K562 (cell line): ENCODE measurements around the gene ZNF586. TPM values are rescaled to one million over a fixed set of nuclear protein-coding genes. Genes with fewer than 3 reads are reported as not detected.

Experiments
- BRD9 ChIP-seq: fragments of 450-650 bp; IDR thresholded peaks from 2 replicates; pipeline ENCODE4 v1.6.1; 2018; ENCODE audit warnings: low read depth; ENCODE audit not compliant: partially characterized antibody
- CBX5 ChIP-seq: IDR thresholded peaks from 2 replicates; pipeline ENCODE4 v1.6.1; 2014; ENCODE audit warnings: low read depth, borderline replicate concordance
- CBX8 ChIP-seq: fragments of 200-600 bp; sonication (generic); IDR thresholded peaks from 2 replicates; pipeline ENCODE4 v1.6.1; 2012; ENCODE audit warnings: borderline replicate concordance, mixed run types, low read depth, mild to moderate bottlenecking, moderate library complexity, mixed read lengths, low read length, control low read depth, inconsistent platforms; ENCODE audit not compliant: poor library complexity, severe bottlenecking; ENCODE audit errors: extremely low read depth
- FOXK2 ChIP-seq, 2 experiments: fragments of 450-650 bp; IDR thresholded peaks in 1 of 2; conservative IDR thresholded peaks in 1 of 2; 2 replicates each; pipeline ENCODE4 v1.6.1; 2016; ENCODE audit warnings: low read depth in 2 of 2, mild to moderate bottlenecking in 1 of 2
- ID3 ChIP-seq, 2 experiments: fragments of 250-450 bp in 1 of 2; fragments of 450-650 bp in 1 of 2; sonication (Bioruptor Pico) in 1 of 2; IDR thresholded peaks; 2 replicates each; pipeline versions ENCODE4 v1.6.1 to v1.8.0; 2016 to 2021; ENCODE audit warnings: mild to moderate bottlenecking in 2 of 2, moderate library complexity in 2 of 2, missing compliant biosample characterization in 1 of 2, missing genetic modification characterization in 1 of 2
- IRF2 ChIP-seq: sonication (generic); formaldehyde crosslinking; IDR thresholded peaks from 2 replicates; pipeline ENCODE4 v1.8.1; 2022; ENCODE audit warnings: mild to moderate bottlenecking, missing genetic modification reagents
- MNT ChIP-seq, 2 experiments: fragments of 450-650 bp; conservative IDR thresholded peaks; 2 replicates each; pipeline ENCODE4 v1.6.1; 2017; ENCODE audit warnings: mild to moderate bottlenecking in 2 of 2, moderate library complexity in 2 of 2
- NCOA1 ChIP-seq: fragments of 450-650 bp; IDR thresholded peaks from 2 replicates; pipeline ENCODE4 v1.6.1; 2016; ENCODE audit warnings: low read depth
- POLR2B ChIP-seq: fragments of 450-650 bp; IDR thresholded peaks from 2 replicates; pipeline ENCODE4 v1.6.1; 2018; ENCODE audit warnings: low read depth; ENCODE audit not compliant: partially characterized antibody
- SAFB2 ChIP-seq: fragments of 200-400 bp; formaldehyde crosslinking; IDR thresholded peaks from 2 replicates; pipeline ENCODE4 v1.6.1; 2018; ENCODE audit warnings: borderline replicate concordance, low read length, low read depth, moderate library complexity; ENCODE audit not compliant: severe bottlenecking
- SREBF1 ChIP-seq: fragments of 150-350 bp; IDR thresholded peaks from 2 replicates; pipeline ENCODE4 v1.6.1; 2014; ENCODE audit warnings: antibody characterized with exemption, low read depth, low read length, borderline replicate concordance
- TBL1XR1 ChIP-seq, 2 experiments: IDR thresholded peaks; 2 replicates each; pipeline ENCODE4 v1.6.1; 2012; ENCODE audit warnings: improper control_type of control experiment in 2 of 2, low read length in 2 of 2, mild to moderate bottlenecking in 1 of 2
- TCF7L2 ChIP-seq: fragments of 150-350 bp; IDR thresholded peaks from 2 replicates; pipeline ENCODE4 v1.6.1; 2016; ENCODE audit warnings: low read depth, mild to moderate bottlenecking, low read length, moderate library complexity
- TRIM28 ChIP-seq: fragments of 450-650 bp; IDR thresholded peaks from 2 replicates; pipeline ENCODE4 v1.6.1; 2017
- ZBTB7A ChIP-seq: IDR thresholded peaks from 2 replicates; pipeline ENCODE4 v1.6.1; 2011; ENCODE audit warnings: low read depth, mild to moderate bottlenecking, low read length, moderate library complexity, borderline replicate concordance; ENCODE audit not compliant: control insufficient read depth
- ZNF407 ChIP-seq: fragments of 450-650 bp; IDR thresholded peaks from 2 replicates; pipeline ENCODE4 v1.6.1; 2016; ENCODE audit warnings: low read depth
- polyA plus RNA-seq, 8 experiments: library from polyadenylated mRNA; depleted of rRNA in 4 of 8; stranded (reverse) in 5 of 8; unstranded in 3 of 8; fragments of >200 nt; fragmentation: Nextera tagmentation in 2 of 8; fragmentation: Illumina TruSeq in 1 of 8; extraction: Ambion mirVana in 2 of 8; extraction: Trizol in 1 of 8; gene quantifications; 2 replicates each; pipeline versions ENCODE4 v1.2.1 to v1.2.3, GENCODE V29; 2011 to 2014; ENCODE audit warnings: inconsistent platforms in 1 of 8, missing spikeins in 1 of 8
- total RNA-seq, 7 experiments: library from RNA; depleted of rRNA in 6 of 7; stranded (reverse); fragments of >200 nt in 6 of 7; fragmentation: Illumina TruSeq in 2 of 7; extraction: Trizol in 2 of 7; gene quantifications; 2 replicates each; pipeline versions ENCODE4 v1.2.1 to v1.2.3, GENCODE V29; 2011 to 2021; ENCODE audit warnings: low replicate concordance in 1 of 7

The ZNF586 gene
- total and polyA plus RNA-seq, 9 of the 15 experiments (the other 6 are each of a cell fraction or from before 2014, with no cell fraction given): 2.5 to 12.6 (median 8.4) TPM

- no peak for TF ChIP-seq NCOA1
- no peak for TF ChIP-seq ID3 (CRISPR knock-in tag; IDR thresholded peaks at IDR 0.05)
- no peak for TF ChIP-seq ID3 (tag; IDR thresholded peaks at IDR 0.05)
- no peak for TF ChIP-seq TCF7L2
- peak; percentile 78; the same call in 1 of the 2 replicates for TF ChIP-seq ZBTB7A
- no peak for TF ChIP-seq CBX5
- no peak for TF ChIP-seq TRIM28
- TF ChIP-seq MNT (conservative IDR thresholded peaks at IDR 0.05): 0 out of 4 replicates have a peak, but pooled peaks of 1 of the 2 experiments have one; percentile 26
- TF ChIP-seq BRD9: no peak
- TF ChIP-seq FOXK2 (conservative IDR thresholded peaks at IDR 0.05 in 1 of 2, IDR thresholded peaks at IDR 0.05 in 1 of 2; ENCODE audit: low read depth in 2 of 2): peak; percentile 54 to 58; a peak in 2 of 4 replicates
- no peak for TF ChIP-seq SAFB2
- TF ChIP-seq CBX8: no peak
- TF ChIP-seq IRF2 (CRISPR knock-in tag): no peak
- TF ChIP-seq SREBF1: no peak
- no peak for TF ChIP-seq ZNF407
- TF ChIP-seq TBL1XR1 (IDR thresholded peaks at IDR 0.05; ENCODE audit: low read length in 2 of 2): 0 out of 4 replicates have a peak, but pooled peaks have one; percentile 7 to 39
- TF ChIP-seq POLR2B: peak; percentile 77
These were observed 22.6 kb upstream of the ZNF586 start, which contains the start of gene ZNF776 (continued) for GRCh38 chr19:57746580-57747471.
